HG03025 (cell line): ENCODE results near the gene UBR3.
"Not testable (repeated sequence)": the region's sequence is repeated elsewhere in the genome, so short reads cannot be mapped to it uniquely, and the experiment has no call there.

Experiments
- ATAC-seq: cut with Tn5 transposase; IDR thresholded peaks from one replicate; pipeline ENCODE4 v1.9.1; 2021; ENCODE audit warnings: mild to moderate bottlenecking, moderate library complexity; ENCODE audit not compliant: unreplicated experiment, low FRiP score

The UBR3 gene

GRCh38 chr2:169820101-169820500, 7.2 kb upstream of the UBR3 start:
- ATAC-seq: not testable (repeated sequence)

- ATAC-seq: no peak
Observed at GRCh38 chr2:169822036-169822435, 5.2 kb upstream of the UBR3 start.

- no peak for ATAC-seq
Observed at GRCh38 chr2:169822785-169823392, 4.4 kb upstream of the UBR3 start.

- ATAC-seq: no peak
Observed at GRCh38 chr2:169823996-169824372, 3.3 kb upstream of the UBR3 start.

GRCh38 chr2:169824373-169825333, 2.6 kb upstream of the UBR3 start, which contains the start of gene METTL5:
TSS of gene METTL5 (minus strand) at chr2:169824905. CDS start at chr2:169824597, 308 bp downstream.
- ATAC-seq: peak; percentile 59

- ATAC-seq: peak; percentile 27
Observed at GRCh38 chr2:169828141-169828811, 1.0 kb downstream of the UBR3 start.

- no peak for ATAC-seq
Observed at GRCh38 chr2:169834401-169834800, 7.1 kb downstream of the UBR3 start.

- ATAC-seq: no peak
Observed at GRCh38 chr2:169838743-169839489, 11.7 kb downstream of the UBR3 start.

GRCh38 chr2:169839954-169840746, 12.9 kb downstream of the UBR3 start:
- no peak for ATAC-seq

- ATAC-seq: no peak
Observed at GRCh38 chr2:169840747-169841142, 13.5 kb downstream of the UBR3 start.

GRCh38 chr2:169841625-169842024, 14.4 kb downstream of the UBR3 start:
- ATAC-seq: not testable (repeated sequence)

GRCh38 chr2:169845016-169845415, 17.8 kb downstream of the UBR3 start:
- no peak for ATAC-seq

- ATAC-seq: not testable (repeated sequence)
Observed at GRCh38 chr2:169848959-169849693, 21.9 kb downstream of the UBR3 start.

GRCh38 chr2:169849710-169850109, 22.5 kb downstream of the UBR3 start:
- no peak for ATAC-seq

GRCh38 chr2:169853041-169853668, 25.9 kb downstream of the UBR3 start:
- no peak for ATAC-seq

- ATAC-seq: not testable (repeated sequence)
Observed at GRCh38 chr2:169855281-169856258, 28.3 kb downstream of the UBR3 start.

GRCh38 chr2:169859423-169859822, 32.2 kb downstream of the UBR3 start:
- no peak for ATAC-seq
